GM12873 (cell line): ENCODE results near the gene ARFGEF2.

Source experiments
- TF ChIP-seq, protein P1 (sequence below): IDR thresholded peaks from 2 replicates; pipeline ENCODE4 v1.5.1; 2012; ENCODE audit warnings: low read depth, mild to moderate bottlenecking, moderate library complexity, low read length, control low read depth; ENCODE audit not compliant: insufficient read depth; ENCODE audit errors: missing control alignments

Gene ARFGEF2

DNA sequence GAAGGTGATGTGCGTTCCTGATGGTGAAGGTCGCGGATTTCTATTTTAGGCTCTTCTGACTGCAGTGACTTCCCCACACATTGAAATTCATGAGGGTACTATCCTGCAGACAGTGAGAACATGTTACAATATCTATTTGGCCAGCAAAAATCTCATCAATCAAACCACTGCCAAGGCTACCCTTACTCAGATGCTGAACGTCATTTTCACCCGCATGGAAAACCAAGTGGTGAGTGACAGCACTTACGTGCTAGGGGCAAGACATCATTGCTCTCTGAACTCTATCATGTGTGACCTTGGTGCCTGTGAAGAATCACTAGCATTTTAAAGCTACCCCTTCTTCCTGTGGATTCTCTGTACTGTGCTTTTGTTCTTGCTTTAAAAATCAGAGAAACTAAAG, 31.1 kb downstream of the ARFGEF2 start:
- TF ChIP-seq, protein P1, sequence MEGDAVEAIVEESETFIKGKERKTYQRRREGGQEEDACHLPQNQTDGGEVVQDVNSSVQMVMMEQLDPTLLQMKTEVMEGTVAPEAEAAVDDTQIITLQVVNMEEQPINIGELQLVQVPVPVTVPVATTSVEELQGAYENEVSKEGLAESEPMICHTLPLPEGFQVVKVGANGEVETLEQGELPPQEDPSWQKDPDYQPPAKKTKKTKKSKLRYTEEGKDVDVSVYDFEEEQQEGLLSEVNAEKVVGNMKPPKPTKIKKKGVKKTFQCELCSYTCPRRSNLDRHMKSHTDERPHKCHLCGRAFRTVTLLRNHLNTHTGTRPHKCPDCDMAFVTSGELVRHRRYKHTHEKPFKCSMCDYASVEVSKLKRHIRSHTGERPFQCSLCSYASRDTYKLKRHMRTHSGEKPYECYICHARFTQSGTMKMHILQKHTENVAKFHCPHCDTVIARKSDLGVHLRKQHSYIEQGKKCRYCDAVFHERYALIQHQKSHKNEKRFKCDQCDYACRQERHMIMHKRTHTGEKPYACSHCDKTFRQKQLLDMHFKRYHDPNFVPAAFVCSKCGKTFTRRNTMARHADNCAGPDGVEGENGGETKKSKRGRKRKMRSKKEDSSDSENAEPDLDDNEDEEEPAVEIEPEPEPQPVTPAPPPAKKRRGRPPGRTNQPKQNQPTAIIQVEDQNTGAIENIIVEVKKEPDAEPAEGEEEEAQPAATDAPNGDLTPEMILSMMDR = no peak

DNA sequence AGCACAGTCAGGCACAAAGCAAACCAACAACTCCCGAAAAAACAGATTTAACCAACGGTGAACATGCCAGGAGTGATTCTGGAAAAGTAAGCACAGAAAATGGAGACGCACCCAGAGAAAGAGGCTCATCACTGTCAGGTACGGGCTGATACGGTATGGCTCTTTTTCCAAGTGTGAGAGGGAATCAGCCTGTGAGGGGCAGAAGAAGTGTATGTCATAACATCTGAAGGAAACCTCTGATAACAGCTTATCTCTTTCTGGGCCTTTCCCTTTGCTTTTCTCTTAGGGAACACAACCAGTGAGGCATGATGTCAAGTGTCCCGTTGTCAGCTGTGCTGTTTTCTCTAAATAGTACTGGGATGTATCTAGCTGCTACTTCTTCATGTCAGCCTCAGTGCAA, 32.1 kb downstream of the ARFGEF2 start:
- TF ChIP-seq, protein P1 = no peak

DNA sequence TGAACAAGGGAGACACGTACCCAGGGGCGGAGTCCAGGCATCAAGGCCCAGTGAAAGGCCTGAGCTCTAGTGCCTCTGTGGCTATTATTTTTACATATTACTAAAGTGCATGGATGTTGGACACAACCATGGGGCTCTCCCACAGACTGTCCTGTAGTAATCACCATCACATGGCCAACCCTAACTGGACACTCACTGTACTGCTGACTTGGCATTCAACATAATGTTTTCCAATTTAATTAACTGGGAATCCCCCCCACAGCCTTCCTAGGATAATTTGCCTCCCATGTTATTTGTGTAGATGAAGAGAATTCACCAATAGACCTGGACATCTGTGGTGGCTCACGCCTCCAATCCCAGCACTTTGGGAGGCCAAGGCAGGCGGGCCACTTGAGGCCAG, 34.5 kb downstream of the ARFGEF2 start:
- TF ChIP-seq, protein P1 = no peak

DNA sequence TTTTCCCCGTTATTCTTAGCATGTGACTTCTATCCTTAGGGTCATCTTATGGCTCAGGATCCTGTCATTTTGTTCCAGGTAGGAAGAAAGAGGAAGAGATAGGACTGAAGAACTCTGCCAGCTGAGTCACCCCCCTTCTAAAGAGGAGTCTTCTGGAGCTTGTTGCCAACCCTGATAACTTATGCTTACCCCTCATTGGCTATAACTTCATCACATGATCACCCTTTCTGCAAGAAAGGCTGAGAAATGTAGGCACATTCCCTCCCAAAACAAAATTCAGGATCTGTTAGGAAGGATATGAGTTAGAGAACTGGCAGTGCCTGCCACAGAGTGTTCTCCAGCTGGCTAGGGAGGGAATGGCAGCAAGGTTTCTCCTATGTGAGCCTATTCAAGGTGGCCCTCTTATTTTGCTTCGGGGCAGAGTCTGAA, 35.6 kb downstream of the ARFGEF2 start:
- TF ChIP-seq, protein P1 = no peak

DNA sequence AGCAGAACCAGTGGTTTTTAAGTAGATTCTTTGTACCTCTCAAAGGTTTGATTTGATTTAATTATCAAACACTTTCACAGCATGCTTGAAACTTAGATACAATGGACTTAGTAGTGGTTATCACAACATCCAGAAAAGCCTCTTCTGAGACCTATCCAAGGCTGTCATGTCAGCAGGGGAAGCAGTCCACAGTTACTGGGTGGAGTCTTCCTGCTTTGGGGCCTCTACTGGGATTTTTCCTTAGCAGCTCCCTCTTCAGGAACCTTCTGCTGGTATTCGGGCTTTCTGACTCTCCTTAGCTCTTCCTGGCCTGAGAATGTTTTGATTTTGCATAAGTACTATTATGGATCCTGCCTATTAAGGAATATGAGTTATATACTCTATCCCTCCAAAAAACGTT, 36.0 kb downstream of the ARFGEF2 start:
- TF ChIP-seq, protein P1 = no peak

DNA sequence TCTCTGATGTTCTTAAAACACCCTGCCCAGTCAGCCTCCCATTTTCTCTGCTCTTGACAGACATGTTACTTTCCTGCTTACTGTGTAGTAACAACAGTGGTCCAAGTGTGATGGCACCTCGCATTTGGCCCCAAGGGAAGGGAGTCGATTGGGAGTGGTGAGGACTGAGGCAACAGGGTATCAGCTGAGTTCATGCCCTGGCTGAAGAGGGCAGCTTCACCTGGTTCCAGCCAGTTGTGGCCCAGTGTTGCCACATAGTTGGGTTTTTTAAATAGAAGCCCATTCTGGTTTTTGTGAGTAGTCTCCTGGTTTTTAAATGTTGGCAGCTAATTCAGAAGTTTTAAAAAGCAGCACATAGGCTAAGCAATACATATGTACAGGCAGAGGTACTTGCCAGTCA, 37.2 kb downstream of the ARFGEF2 start:
- TF ChIP-seq, protein P1 = no peak

DNA sequence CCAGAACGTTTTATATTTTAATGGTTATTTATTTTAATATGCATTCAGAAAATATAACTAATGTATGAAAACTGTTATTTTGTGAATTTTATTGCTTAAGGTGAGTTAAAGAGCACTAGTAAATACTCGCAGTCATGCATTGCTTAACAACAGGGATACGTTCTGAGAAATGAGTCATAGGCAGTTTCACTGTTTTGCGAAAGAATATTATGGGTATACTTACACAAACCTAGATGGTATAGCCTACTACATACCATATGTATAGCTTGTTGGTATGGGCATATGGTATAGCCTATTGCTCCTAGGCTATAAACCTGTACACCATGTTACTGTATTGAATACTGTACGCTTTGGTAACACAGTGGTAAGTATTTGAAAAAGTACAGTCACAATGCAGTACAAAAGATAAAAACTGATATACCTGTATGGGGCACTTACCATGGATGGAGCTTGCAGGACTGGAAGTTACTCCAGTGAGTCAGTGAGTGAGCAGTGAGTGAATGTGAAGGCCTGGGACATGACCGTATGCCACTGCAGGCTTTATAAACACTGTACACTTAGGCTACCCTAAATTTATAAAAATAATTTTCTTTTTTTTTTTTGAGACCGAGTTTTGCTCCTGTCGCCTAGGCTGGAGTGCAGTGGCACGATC, 38.5 kb downstream of the ARFGEF2 start:
- TF ChIP-seq, protein P1 = no peak
